Right lobe of liver (tissue), 6 donors: ENCODE measurements around the gene ZC3HAV1. TPM values are rescaled to one million over a fixed set of nuclear protein-coding genes. Genes with fewer than 3 reads are reported as not detected.

Experiments used
- ATAC-seq, 4 donors: fragments of 200-7000 bp; cut with Tn5 transposase; one replicate each; pipeline ENCODE4 v1.9.1; 2020; ENCODE audit warnings: mild to moderate bottlenecking in 4 of 4, moderate library complexity in 4 of 4
- DNase-seq, 3 donors: peaks; one replicate each; pipeline ENCODE4 v3.0.0-alpha.2; 2020
- H3K27ac ChIP-seq, 3 donors: fragments of 200-600 bp; one replicate each; pipeline ENCODE4 v1.8.0; 2022
- H3K27me3 ChIP-seq, 2 donors: fragments of 200-600 bp; one replicate each; pipeline ENCODE4 v1.8.0; 2022
- H3K36me3 ChIP-seq, 4 donors: fragments of 200-600 bp; sonication (generic) in 1 of 4; one replicate each; pipeline versions ENCODE4 v1.5.1 to v1.8.0; 2017 to 2022; ENCODE audit warnings: control low read depth in 1 of 4
- H3K4me1 ChIP-seq, 4 donors: fragments of 200-600 bp; sonication (generic) in 1 of 4; one replicate each; pipeline versions ENCODE4 v1.5.1 to v1.8.0; 2017 to 2022; ENCODE audit warnings: control low read depth in 1 of 4
- H3K4me3 ChIP-seq, 3 donors: fragments of 200-600 bp; one replicate each; pipeline ENCODE4 v1.8.0; 2022
- H3K9me3 ChIP-seq, 4 donors: fragments of 200-600 bp; sonication (generic) in 1 of 4; one replicate each; pipeline versions ENCODE4 v1.5.1 to v1.8.0; 2017 to 2022; ENCODE audit warnings: control low read depth in 1 of 4
- CTCF ChIP-seq, 4 donors: fragments of 200-600 bp in 3 of 4; fragments of 450-650 bp in 1 of 4; IDR thresholded peaks; one replicate each; pipeline versions ENCODE4 v1.5.1 to v1.8.0; 2016 to 2022; ENCODE audit warnings: antibody characterized with exemption in 4 of 4, mild to moderate bottlenecking in 2 of 4
- POLR2A ChIP-seq: fragments of 450-650 bp; IDR thresholded peaks from one replicate; pipeline ENCODE4 v1.6.1; 2017; ENCODE audit warnings: antibody characterized with exemption, mild to moderate bottlenecking
- WGBS: methylation state at CpG from one replicate; pipeline ENCODE4 v1.1.6; 2018; ENCODE audit warnings: low coverage, low lambda C conversion rate; ENCODE audit not compliant: insufficient coverage; ENCODE audit errors: missing lambda C conversion rate; 5-methylcytosine and 5-hydroxymethylcytosine counted together
- intact Hi-C, 2 donors: fragments of 100-400 bp; cut with DNase I; formaldehyde crosslinking; loops; one replicate each; pipeline versions ENCODE4 v1.11.2 to v1.14.1; 2022
- total RNA-seq, 6 experiments: library from RNA; depleted of rRNA in 2 of 6; stranded (reverse); fragments of >200 nt in 2 of 6; fragmentation: NEBNext Ultra II Directional in 3 of 6; extraction: Animal tissue kit (Norgen Biotek cat#: 25700) in 3 of 6; gene quantifications; one replicate each; pipeline versions ENCODE4 v1.1.0 to v1.2.4, GENCODE V29; 2016 to 2023
- donor health status: DM: no; HTN: yes; CAD: no.
- donor health status: DM: no; HTN: no; CAD: no.
- donor health status: DM: no; HTN: no; CAD: no.
- donor health status: DM: no; HTN: yes; CAD: no.
- donor health status: DM: no; HTN: yes; CAD: no.

ZC3HAV1 gene
- total RNA-seq, 6 experiments from 2014 or later: 12.3 to 20.6 (median 17.7) TPM

- TF ChIP-seq POLR2A (no peak), CTCF (IDR thresholded peaks at IDR 0.05) (no peak)
Observed at GRCh38 chr7:139022286-139022685, 87.2 kb downstream of the ZC3HAV1 start.

GRCh38 chr7:139018910-139019309 lies 90.6 kb downstream of the ZC3HAV1 start:
- WGBS: 75% methylated on average over 3 of the region's 3 CpGs
- intact Hi-C loops: loop anchor here (10.0 kb wide), 2 partner anchors 46 to 56 kb away; no protein-coding TSS in a partner anchor
- ATAC-seq: no peak
- H3K4me1 ChIP-seq: no peaks in the 10 kb centered on the region
- H3K9me3 ChIP-seq: no peaks in the 10 kb centered on the region
- no peaks in the 10 kb centered on the region for H3K27me3 ChIP-seq
- no peak overlapping the region for H3K4me3 ChIP-seq
- H3K36me3 ChIP-seq: no peaks in the 10 kb centered on the region
- TF ChIP-seq CTCF (IDR thresholded peaks at IDR 0.05): no peak
- TF ChIP-seq POLR2A: no peak
- no peak for DNase-seq
- no peak overlapping the region for H3K27ac ChIP-seq

More at GRCh38 chr7:139022286-139022685, 87.2 kb downstream of the ZC3HAV1 start:
- ATAC-seq (no peak), DNase-seq (peak in 1 of 3 donors; percentile 6)
- Histone ChIP-seq H3K27ac (no peak overlapping the region), H3K27me3 (no peaks in the 10 kb centered on the region), H3K9me3 (no peaks in the 10 kb centered on the region), H3K36me3 (no peaks in the 10 kb centered on the region), H3K4me1 (no peaks in the 10 kb centered on the region), H3K4me3 (no peak overlapping the region)
- intact Hi-C loops: no loop called here
- 0% methylated on average over 1 of the region's 4 CpGs for WGBS

DNA sequence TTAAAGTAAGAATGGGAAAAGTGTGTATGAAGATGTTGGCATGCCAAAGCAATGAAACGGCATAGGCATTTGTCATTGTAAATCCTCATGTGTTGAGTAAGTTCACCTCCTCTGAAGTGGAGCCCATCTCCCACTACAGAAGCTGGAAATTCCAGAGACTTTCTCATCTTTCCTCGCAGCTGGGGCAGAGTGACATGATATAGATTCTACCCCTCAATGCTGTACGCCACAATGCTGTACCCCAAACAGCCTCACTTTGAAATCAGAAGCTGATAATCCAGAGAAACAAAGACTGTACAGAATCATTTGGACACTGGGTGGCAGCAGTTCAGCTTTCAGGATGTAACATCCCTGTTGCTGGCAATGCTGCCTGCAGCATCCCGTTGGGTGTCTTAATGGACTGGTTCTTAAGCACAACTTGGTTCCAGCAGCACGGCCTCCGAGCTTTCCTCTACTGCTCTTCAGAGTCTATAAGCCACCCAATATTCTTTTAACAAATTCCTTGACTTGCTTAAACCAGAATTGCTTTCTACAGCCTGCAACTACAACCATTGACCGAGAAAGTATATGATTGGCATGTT lies 92.5 kb downstream of the ZC3HAV1 start:
- ATAC-seq: peak; percentile 94 to 98 (median 98)
- intact Hi-C loops: loop anchor here (10.0 kb wide), 2 partner anchors 48 to 58 kb away; no protein-coding TSS in a partner anchor

DNA sequence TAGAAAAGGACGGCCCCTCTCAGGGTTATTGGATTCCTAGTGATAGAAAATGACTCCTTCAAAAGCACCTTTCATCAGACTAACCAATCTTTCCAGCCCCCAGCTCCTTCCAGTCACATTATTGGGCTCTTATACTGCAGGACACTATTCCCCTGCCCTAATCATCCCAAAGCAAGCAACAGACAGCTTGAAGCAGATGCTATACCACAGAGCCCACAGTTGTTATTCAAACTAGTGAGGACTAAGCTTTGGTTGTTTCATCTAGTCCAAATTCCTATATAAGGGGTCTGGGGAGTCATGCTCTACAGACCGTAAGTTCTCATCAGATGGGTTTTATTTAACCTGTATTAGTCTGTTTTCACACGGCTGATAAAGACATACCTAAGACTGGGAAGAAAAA lies 98.1 kb downstream of the ZC3HAV1 start:
- H3K36me3 ChIP-seq: no peaks in the 10 kb centered on the region
- no peak overlapping the region for H3K4me3 ChIP-seq
- no peak for TF ChIP-seq CTCF (IDR thresholded peaks at IDR 0.05)
- no peak for TF ChIP-seq POLR2A
- no peaks in the 10 kb centered on the region for H3K27me3 ChIP-seq
- no peak for DNase-seq
- no peak for ATAC-seq
- 72% methylated on average over 3 of the region's 3 CpGs for WGBS
- intact Hi-C loops: loop anchor here (10.0 kb wide), 2 partner anchors 53 to 63 kb away; no protein-coding TSS in a partner anchor
- no peak overlapping the region for H3K27ac ChIP-seq
- no peaks in the 10 kb centered on the region for H3K9me3 ChIP-seq
- no peaks in the 10 kb centered on the region for H3K4me1 ChIP-seq

More for the DNA sequence above, 92.5 kb downstream of the ZC3HAV1 start:
- 19% methylated on average over 7 of the region's 7 CpGs for WGBS
- H3K9me3 ChIP-seq: no peaks in the 10 kb centered on the region
- peak; percentile 52 to 68 (median 60) for DNase-seq
- no peaks in the 10 kb centered on the region for H3K4me1 ChIP-seq
- H3K36me3 ChIP-seq: no peaks in the 10 kb centered on the region
- no peak overlapping the region for H3K27ac ChIP-seq
- TF ChIP-seq POLR2A (no peak), CTCF (IDR thresholded peaks at IDR 0.05) (peak; percentile 53 to 71 (median 64))
- H3K4me3 ChIP-seq: no peak overlapping the region
- H3K27me3 ChIP-seq: no peaks in the 10 kb centered on the region
